IPS DF 19.7 (cell line): ENCODE measurements around the gene TMC1.
A peak's percentile ranks its signal among the peaks of the same experiment; 100 is the strongest.

ENCODE experiments used
- DNase-seq: peaks from one replicate; pipeline ENCODE4 v3.0.0-alpha.2; 2013; ENCODE audit warnings: low read depth, low spot score

The TMC1 gene

DNA sequence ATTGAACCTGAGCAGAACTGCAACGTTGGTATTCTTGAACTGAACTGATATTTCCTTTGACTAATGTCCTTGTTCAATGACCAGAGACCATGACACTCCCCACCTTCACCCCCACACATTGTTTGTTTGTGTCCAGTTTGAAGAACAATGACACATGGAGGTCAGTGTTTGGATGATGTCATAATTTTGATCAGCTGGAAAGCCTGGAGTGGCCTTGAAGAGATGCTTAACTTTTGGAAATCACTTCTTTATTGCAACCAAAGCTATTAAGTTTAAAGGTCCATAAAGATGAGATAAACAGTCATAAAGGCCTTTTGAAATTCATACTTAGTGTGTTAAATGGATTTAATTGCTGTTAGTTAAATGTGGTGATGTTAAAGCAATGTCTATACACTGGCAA lies 92.7 kb downstream of the TMC1 start:
- DNase-seq, result no peak

- DNase-seq, result no peak
These were observed 94.5 kb downstream of the TMC1 start for GRCh38 chr9:72615931-72616330.

DNA sequence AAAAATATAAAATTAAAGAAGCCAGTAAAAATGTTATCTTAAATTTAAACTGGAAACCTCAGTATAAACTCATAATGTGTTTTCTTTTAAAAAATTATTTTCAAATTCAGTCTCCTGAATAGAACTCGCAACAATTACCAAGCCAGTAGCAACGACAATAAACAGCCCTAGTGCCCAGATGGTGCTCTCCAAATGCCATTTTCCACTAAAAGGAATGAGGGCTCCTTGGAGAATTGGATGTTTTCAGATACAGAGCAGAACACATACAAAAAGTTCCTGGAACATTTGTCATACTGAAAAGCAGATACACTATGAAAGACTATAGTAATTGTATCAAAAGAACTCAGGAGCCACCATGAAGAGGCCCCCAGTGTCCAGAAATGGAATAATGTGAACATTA lies 97.4 kb downstream of the TMC1 start:
- no peak for DNase-seq

DNA sequence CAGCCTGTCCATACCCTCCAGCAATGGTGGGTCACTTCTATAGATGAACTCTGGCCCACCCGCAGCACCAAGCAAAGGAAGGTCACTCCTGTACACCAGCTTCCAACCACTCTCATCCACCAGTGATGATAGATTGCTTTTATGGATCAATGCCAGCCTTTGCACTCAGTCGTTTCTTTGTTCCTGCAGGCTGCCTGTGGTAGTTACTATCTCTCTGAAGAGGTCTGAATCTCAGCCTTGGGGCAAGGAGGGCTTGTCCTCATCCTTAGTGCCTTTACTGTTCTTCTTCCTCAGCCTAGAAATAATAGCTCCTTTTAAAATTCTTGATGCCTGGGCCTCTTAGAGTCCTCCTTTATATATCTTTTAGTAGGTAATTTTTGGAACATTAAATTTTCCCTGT lies 100.8 kb downstream of the TMC1 start:
- DNase-seq, result no peak

- no peak for DNase-seq
These were observed 101.7 kb downstream of the TMC1 start for GRCh38 chr9:72623156-72623555.

DNA sequence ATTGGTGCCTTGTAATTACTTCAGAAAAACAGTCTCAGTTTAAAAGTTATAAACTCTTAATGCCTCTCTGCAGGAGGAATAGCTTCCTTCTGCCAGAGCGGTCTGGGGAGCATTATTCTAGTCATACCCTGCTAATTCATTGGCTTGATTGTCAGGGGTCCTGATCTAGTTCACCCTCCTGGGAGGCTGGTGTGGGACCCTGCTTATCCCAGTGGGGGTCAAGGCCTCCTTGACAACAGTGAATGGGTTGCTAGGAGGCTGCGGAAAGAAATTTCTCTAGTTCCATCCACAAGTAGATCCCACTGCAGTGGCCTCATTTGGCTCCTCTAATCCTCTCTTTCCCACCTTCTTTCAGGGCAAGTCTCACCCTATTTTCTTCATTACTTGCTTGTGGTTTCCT lies 105.7 kb downstream of the TMC1 start:
- DNase-seq, result no peak

- no peak for DNase-seq
These were observed 106.6 kb downstream of the TMC1 start for GRCh38 chr9:72627956-72628540.

DNA sequence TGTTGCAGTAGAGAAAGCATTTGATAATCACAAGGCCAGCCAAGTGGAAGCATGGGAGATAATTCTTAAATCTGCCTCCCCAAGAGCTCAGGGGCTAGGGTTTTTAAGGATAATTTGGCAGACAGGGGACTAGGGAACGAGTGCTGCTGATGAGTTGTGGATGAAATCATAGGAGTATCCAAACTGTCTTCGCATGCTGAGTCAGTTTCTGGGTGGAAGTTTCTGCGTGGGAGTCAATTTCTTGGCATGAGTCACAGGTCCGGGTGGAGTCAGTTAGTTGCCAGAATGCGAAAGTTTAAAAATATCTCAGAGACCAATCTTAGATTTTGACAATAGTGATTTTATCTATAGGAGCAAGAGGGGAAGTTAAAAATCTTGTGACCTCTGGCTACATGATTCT lies 112.6 kb downstream of the TMC1 start:
- no peak for DNase-seq

- DNase-seq, result peak; percentile 54
These were observed 113.8 kb downstream of the TMC1 start for GRCh38 chr9:72635197-72635596.

DNA sequence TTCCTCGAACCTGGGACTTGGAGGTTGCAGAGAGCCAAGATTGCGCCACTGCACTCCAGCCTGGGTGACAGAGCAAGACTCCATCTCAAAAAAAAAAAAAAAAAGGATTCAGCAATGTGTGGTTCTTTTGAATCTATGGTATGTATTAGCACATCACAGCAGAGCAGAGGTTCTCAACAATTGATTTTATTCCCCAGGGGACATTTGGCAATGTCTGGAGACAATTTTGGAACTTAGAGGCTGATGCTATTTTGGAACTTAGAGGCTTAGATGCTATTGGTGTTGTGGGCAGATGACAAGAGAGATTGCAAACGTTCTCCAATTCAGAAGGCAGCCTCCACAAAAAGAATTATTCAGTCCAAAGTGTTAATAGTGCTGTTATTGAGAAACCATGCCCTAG lies 115.2 kb downstream of the TMC1 start:
- no peak for DNase-seq

- no peak for DNase-seq
These were observed 122.2 kb downstream of the TMC1 start for GRCh38 chr9:72643651-72644050.

- DNase-seq, result no peak
These were observed 124.7 kb downstream of the TMC1 start for GRCh38 chr9:72646061-72646460.

DNA sequence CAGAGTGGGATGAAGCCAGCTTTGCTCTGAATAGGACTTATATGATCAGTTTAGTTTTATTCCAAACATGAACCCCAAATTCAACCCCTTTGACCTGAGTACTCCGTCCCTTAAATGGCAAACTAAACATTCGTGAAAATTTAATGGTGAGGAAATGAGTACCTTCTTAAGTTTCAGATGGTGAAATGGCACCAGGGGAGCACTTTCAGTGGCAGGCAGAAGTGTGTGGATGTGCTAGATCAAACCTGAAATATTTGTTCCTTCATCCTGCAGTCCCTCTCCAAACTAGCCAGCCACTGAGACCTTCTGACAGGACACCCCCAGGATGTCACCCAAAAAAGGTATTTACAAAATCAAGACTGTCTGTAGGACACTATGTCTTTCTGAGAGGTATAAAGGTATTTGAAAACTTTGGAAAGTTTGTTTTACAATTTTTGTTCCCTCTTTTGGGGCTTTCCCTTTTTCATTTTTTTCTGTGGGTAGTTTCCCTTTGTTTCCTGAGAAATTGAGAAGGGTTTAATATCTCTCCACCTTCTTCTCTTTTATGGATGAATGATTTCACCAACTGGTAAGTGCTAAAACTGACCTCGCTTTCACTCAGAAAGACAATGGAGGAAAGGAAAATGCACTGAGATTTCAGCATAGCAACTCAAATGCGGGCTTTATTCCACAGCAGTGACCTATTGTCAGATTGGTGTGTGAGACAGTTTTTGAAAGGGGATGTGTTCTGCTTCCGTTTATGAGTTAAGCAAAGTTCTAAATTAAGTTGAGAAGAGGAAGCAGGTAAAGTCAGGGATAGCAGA lies 127.1 kb downstream of the TMC1 start:
- DNase-seq, result no peak

DNA sequence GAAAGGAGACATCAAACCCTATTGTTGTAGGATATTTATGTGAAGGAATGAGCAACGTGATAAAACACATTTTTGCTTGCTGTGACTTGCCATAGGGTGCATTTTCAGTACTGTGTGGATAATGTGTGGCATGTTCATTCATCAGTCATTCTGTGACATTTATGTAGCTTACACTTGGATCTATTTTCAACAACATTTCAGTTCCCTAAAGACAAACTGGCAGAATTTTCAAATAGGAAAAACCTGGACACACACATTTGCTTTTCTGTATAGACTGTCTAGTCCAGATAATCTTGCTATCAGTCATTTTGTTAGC lies 127.7 kb downstream of the TMC1 start:
- DNase-seq, result no peak

- no peak for DNase-seq
These were observed 128.8 kb downstream of the TMC1 start for GRCh38 chr9:72650206-72650605.

DNA sequence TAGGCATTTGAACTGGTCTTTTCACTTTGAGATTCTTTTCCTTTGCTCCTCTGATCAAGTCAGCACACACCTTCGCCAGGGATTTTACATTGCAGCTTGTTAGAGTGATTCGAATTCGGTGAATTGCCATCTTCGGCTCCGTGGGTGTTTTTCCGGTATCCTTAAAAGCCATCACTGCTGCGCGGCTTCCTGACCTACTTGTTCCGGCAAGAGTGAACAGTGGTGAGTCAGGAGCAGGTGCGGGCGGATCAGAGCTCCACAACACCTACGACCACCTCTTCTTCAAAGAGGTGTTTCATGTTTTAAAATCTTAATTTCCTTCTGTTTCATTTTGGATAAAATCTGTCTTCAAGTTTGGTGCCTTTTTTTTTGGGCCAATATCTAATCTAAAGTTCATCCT lies 134.6 kb downstream of the TMC1 start:
- DNase-seq, result no peak

DNA sequence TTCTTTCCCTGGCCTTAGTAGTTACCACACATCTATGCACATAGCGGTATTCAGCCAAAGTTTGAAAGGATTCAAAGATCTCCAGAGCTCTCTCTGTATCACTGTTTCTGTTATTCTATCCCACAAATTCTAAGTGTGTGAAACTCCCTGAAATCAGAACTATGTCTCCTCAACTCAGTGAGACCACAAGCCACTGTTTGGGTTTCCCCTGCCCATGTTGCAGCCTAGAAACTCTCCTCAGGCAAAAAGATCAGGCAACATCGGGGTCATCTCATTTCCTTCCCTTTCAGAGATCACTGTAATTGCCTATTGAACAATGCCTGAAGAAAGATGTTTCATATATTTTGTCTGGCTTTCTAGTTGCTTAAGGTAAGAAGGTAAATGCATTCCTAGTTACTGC lies 135.6 kb downstream of the TMC1 start:
- no peak for DNase-seq

- DNase-seq, result no peak
These were observed 137.3 kb downstream of the TMC1 start for GRCh38 chr9:72658703-72659102.

DNA sequence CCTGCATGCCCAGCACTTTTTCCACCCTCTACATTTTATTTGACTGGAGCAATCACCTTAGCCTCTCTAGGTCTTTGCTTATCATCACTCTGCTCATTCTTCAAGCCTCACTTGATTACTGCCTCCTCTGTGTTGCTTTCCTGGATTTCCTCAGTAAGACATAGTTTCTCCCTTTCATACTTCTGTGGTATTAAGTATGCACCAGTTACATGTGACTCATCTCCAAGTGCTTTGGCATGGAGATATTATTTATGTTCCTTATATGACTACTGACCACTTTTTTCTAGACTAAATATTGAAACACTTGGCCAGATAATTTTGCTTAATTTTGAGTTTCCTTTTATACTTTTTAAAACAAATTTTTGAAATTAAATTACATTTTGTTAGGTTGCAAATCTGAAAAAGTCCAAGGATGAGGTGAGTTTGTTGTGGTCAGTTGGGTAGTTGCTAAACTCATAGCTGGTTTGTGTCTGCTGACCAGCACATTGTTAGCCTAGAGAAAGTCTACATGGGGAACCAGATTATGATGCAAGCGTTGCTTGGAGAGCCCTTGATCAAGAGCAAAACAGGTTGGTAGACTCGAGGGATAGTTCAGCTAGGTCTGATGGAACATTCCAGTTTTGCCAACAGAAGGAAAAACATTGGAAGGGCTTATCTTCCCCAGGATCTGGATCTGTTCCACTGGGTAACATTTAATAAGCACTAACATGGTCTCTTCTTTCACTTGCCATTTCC lies 140.2 kb downstream of the TMC1 start:
- no peak for DNase-seq

DNA sequence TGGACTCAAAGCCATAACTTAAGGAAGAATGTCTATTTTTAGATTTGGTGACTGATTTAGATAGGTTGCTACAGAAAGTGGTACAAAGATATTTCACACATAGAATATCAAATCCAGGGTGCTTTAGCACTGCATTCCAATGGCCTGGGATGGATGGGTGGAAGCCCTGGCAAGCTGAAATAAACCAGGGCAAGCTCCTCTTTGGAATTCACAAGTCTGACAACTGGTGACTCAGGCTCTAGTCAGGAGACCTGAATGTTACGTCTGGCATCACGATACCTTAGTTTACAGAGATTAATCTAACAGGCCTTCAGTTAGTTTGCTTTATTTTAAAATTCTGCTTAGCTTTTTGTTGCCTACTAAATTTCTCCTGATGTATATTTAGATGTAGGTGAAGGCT lies 144.0 kb downstream of the TMC1 start:
- no peak for DNase-seq

GRCh38 chr9:72667181-72667580 lies 145.8 kb downstream of the TMC1 start:
- no peak for DNase-seq

DNA sequence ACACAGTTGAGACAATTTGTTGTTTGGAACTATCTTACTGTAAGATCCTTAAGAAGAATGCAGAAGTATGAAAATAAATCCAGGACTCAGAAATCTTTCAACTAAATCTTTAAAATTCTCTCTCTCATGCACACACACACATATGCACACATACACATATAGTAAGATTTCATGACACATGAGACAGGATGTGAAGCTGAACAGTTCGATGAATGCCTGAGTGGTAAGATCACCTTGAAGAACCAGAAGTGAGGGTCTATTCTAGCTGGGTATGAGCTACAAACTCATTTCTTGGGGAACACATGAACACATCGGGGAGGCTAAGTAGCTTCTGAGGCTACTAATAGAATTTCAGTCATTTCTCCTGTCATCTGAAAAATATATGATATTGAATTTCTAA lies 153.6 kb downstream of the TMC1 start:
- no peak for DNase-seq

DNA sequence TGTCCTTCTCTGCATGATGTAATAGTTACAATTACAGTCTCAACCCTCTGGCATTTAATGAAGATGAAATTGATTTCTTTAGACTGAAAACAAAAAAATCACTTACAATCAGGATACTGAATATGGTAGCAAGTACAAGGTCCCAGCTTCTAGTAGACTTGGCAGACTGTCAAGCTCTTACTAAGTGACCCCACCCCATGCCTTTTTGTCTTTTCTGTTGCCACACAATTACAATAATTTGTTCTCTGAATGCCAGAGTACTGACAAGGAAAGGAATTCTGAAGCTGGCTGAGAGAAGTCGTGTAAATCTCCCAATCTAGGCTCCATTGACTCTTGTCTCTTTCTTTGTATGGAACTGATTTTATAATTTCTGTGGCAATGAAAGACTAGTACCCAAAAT lies 154.2 kb downstream of the TMC1 start:
- DNase-seq, result no peak
